Activated CD4-positive, alpha-beta T cell treated with anti-CD3 and anti-CD28 coated beads, Interleukin-2, amount 10 ng/mL, durations not matched to agents 24 days and 14 days (primary cell): ENCODE measurements around the gene DND1. TPM values are rescaled to one million over a fixed set of nuclear protein-coding genes. Genes with fewer than 3 reads are reported as not detected.
"Not testable (repeated sequence)": the region's sequence is repeated elsewhere in the genome, so short reads cannot be mapped to it uniquely, and the experiment has no call there.

Experiments used
- DNase-seq: peaks from one replicate; pipeline ENCODE4 v3.0.0; 2022
- H3K27ac Mint-ChIP-seq: one replicate; pipeline ENCODE4 v1.8.0; 2022; ENCODE audit warnings: mild to moderate bottlenecking, mixed read lengths
- H3K27me3 Mint-ChIP-seq: one replicate; pipeline ENCODE4 v1.8.0; 2022; ENCODE audit warnings: mixed read lengths
- H3K36me3 Mint-ChIP-seq: one replicate; pipeline ENCODE4 v1.8.0; 2022; ENCODE audit warnings: low read depth, mild to moderate bottlenecking, mixed read lengths
- H3K4me1 Mint-ChIP-seq: one replicate; pipeline ENCODE4 v1.8.0; 2021; ENCODE audit warnings: mixed read lengths
- H3K4me3 Mint-ChIP-seq: one replicate; pipeline ENCODE4 v1.8.0; 2022; ENCODE audit warnings: mild to moderate bottlenecking, moderate library complexity, mixed read lengths
- H3K9me3 Mint-ChIP-seq: one replicate; pipeline ENCODE4 v1.8.0; 2021; ENCODE audit warnings: mixed read lengths
- intact Hi-C: fragments of 100-400 bp; cut with micrococcal nuclease; formaldehyde crosslinking; loops from one replicate; pipeline ENCODE4 v1.15.1; 2023
- total RNA-seq: library from RNA; stranded (reverse); gene quantifications from 2 replicates; pipeline ENCODE4 v1.2.3, GENCODE V29; 2022

DND1 gene
- total RNA-seq, 1 donor from 2014 or later: 3.8 TPM

- H3K27ac Mint-ChIP-seq, H3K4me3 Mint-ChIP-seq, H3K9me3 Mint-ChIP-seq, DNase-seq, H3K4me1 Mint-ChIP-seq, intact Hi-C loops, H3K27me3 Mint-ChIP-seq: not testable (repeated sequence)
- peaks cover 63% of the 10 kb centered on the region for H3K36me3 Mint-ChIP-seq
These were observed 13.0 kb downstream of the DND1 start for GRCh38 chr5:140660371-140660770.

GRCh38 chr5:140658870-140659269 lies 14.5 kb downstream of the DND1 start:
- no peak overlapping the region for H3K27ac Mint-ChIP-seq
- peaks cover 71% of the 10 kb centered on the region for H3K36me3 Mint-ChIP-seq
- no peaks in the 10 kb centered on the region for H3K4me1 Mint-ChIP-seq
- no peak for DNase-seq
- H3K27me3 Mint-ChIP-seq: no peaks in the 10 kb centered on the region
- H3K9me3 Mint-ChIP-seq: no peaks in the 10 kb centered on the region
- intact Hi-C loops: no loop called here
- no peak overlapping the region for H3K4me3 Mint-ChIP-seq

GRCh38 chr5:140647042-140647419 lies 26.3 kb downstream of the DND1 start:
- H3K27me3 Mint-ChIP-seq: no peaks in the 10 kb centered on the region
- H3K9me3 Mint-ChIP-seq: no peaks in the 10 kb centered on the region

GRCh38 chr5:140642718-140643117 lies 30.7 kb downstream of the DND1 start:
- Mint-ChIP-seq H3K36me3 (peaks cover 48% of the 10 kb centered on the region), H3K27ac (no peak overlapping the region), H3K4me1 (peaks cover 43% of the 10 kb centered on the region), H3K27me3 (no peaks in the 10 kb centered on the region), H3K4me3 (no peak overlapping the region), H3K9me3 (no peaks in the 10 kb centered on the region)
- DNase-seq: no peak
- intact Hi-C loops: no loop called here

More at GRCh38 chr5:140647042-140647419, 26.3 kb downstream of the DND1 start:
- H3K4me1 Mint-ChIP-seq: peaks cover 27% of the 10 kb centered on the region
- peak overlapping the region; percentile 94 for H3K4me3 Mint-ChIP-seq
- H3K36me3 Mint-ChIP-seq: peaks cover 61% of the 10 kb centered on the region
- intact Hi-C loops: loop anchor here (1.0 to 2.0 kb wide), 6 partner anchors 8 to 284 kb away; partner anchors contain the start of genes APBB3, HARS1, HARS2 and SLC35A4
- H3K27ac Mint-ChIP-seq: peak overlapping the region; percentile 98
- DNase-seq: no peak

DNA sequence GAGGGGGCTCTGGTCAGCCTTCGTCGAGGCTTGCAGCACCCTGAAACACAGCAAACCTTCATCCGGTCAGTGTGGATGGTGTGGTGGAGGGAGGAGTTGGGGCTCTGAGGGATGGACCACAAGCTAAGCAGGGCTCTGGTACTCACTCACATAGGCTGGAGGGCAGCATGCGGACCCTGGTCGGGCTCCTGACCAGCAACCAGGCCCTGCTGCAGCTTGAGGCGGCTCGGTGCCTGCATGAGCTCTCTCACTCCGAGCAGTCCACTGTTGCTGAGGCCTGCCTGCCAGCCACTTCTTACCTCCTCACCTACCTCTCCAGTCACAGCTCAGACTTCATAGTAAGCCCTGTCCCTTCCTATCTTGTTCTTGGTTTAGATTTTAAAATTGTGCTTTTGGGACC lies 31.7 kb downstream of the DND1 start:
- Mint-ChIP-seq H3K36me3 (peaks cover 44% of the 10 kb centered on the region), H3K9me3 (no peaks in the 10 kb centered on the region), H3K4me1 (peaks cover 43% of the 10 kb centered on the region), H3K27ac (no peak overlapping the region), H3K27me3 (no peaks in the 10 kb centered on the region), H3K4me3 (no peak overlapping the region)
- DNase-seq: no peak
- intact Hi-C loops: no loop called here

DNA sequence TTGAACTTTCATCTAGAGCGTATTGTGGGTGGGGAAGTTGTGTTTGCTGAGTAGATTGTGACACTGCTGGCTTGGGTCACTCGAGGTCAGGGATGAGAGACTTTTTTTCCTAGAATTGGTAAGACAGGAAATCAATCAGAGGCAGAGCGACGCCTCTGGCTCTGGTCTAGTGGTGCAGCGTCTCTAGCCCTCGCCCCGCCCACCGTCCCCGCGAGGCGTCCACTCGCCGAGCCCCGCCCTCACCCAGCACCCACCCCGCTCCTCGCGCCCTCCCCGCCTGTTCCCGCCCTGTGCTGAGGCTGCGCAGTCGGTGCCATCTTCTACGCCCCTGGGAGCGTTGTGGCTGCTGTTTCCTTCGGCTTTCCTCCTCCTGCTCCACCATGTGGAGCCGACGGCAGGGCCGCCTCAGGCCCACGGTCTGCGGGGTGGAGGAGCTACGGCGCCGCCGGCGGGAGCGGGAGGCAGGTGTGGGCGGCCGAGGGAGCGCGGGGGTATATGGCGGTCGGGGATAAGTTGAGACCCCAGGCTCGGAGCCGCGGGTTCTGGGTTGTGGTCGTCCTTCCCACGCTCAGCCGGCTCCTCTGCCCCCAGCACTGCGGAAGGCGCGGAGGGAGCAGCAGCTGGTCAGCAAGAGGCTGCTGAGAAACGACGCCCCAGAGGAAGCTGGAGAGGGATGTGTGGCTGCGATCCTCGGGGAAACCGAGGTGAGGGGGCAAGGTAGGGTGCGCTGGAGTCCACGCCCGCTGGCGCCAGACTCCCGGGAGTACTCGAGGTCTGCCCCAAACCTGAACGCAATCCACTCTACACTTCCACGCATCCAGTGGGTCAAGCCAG lies 34.0 kb downstream of the DND1 start, which contains the start of gene TMCO6:
TSS of gene TMCO6 (plus strand) at position 304 of the 834 bp plus-strand sequence. CDS start at position 381, 77 bp downstream.
- H3K27ac Mint-ChIP-seq: peak within 1 kb of the TSS; percentile 90
- no peaks in the 10 kb centered on the region for H3K27me3 Mint-ChIP-seq
- peaks cover 37% of the 10 kb centered on the region for H3K4me1 Mint-ChIP-seq
- no peaks in the 10 kb centered on the region for H3K9me3 Mint-ChIP-seq
- DNase-seq: peak; percentile 98
- intact Hi-C loops: loop anchor here (1.0 to 5.0 kb wide), 6 partner anchors 8 to 397 kb away; partner anchors contain the start of genes ANKHD1, APBB3, HARS1 and HARS2
- H3K4me3 Mint-ChIP-seq: peak within 1 kb of the TSS; percentile 86
- H3K36me3 Mint-ChIP-seq: peaks cover 28% of the 10 kb centered on the region

- intact Hi-C loops: loop anchor here (1.0 to 5.0 kb wide), 6 partner anchors 8 to 397 kb away; partner anchors contain the start of genes ANKHD1, APBB3, HARS1 and HARS2
- not testable (repeated sequence) for H3K27me3 Mint-ChIP-seq, H3K9me3 Mint-ChIP-seq, DNase-seq
- peaks cover 38% of the 10 kb centered on the region for H3K4me1 Mint-ChIP-seq
- peak overlapping the region; percentile 90 for H3K27ac Mint-ChIP-seq
- peak overlapping the region; percentile 86 for H3K4me3 Mint-ChIP-seq
- H3K36me3 Mint-ChIP-seq: peaks cover 23% of the 10 kb centered on the region
These were observed 34.6 kb downstream of the DND1 start for GRCh38 chr5:140638898-140639147.

DNA sequence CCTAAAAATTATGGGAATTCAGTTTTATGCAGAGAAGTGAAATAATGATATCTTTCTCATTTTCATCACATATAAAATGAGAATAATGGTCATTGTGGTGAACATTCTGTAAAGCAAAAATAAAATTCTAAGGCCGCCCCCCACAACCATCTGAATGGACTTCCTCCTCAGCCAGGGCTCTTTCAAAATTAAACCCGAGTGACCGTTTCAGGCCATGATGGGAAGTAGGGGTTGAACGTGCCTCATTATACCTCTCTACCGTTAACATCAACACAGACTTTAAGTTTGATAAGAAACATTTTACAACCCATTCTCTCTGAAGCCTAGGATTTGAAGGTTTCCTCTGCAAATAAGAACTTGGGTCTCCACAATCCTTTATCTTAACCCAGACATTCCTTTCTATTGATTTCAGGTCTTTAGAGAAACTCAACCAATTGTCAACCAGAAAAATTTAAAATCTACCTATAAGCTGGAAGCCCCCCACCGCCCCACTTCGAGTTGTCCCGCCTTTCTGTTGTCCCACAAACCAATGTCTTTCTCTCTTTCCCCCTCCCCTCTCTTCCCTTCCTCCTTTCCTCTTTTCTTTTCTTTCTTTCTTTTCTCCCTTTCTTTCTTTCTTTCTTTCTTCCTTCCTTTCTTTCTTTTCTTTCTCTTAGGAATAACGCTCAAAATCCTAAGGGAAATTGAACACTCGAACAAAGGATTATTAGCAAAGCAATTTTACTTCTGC lies 35.8 kb downstream of the DND1 start:
- no peak for DNase-seq
- intact Hi-C loops: loop anchor here (2.0 to 5.0 kb wide), 3 partner anchors 53 to 395 kb away; partner anchors contain the start of genes ANKHD1, HARS1 and HARS2
- Mint-ChIP-seq H3K4me1 (peaks cover 43% of the 10 kb centered on the region), H3K27ac (no peak overlapping the region), H3K36me3 (peaks cover 16% of the 10 kb centered on the region), H3K4me3 (no peak overlapping the region), H3K27me3 (peaks cover 3% of the 10 kb centered on the region), H3K9me3 (no peaks in the 10 kb centered on the region)

GRCh38 chr5:140635291-140636257 lies 37.8 kb downstream of the DND1 start:
- intact Hi-C loops: loop anchor here (2.0 to 5.0 kb wide), 3 partner anchors 263 to 393 kb away; no protein-coding TSS in a partner anchor
- Mint-ChIP-seq H3K9me3 (no peaks in the 10 kb centered on the region), H3K27me3 (peaks cover 16% of the 10 kb centered on the region), H3K4me3 (no peak overlapping the region), H3K36me3 (peaks cover 3% of the 10 kb centered on the region), H3K4me1 (peaks cover 38% of the 10 kb centered on the region), H3K27ac (peak overlapping the region; percentile 17)
- DNase-seq: no peak

DNA sequence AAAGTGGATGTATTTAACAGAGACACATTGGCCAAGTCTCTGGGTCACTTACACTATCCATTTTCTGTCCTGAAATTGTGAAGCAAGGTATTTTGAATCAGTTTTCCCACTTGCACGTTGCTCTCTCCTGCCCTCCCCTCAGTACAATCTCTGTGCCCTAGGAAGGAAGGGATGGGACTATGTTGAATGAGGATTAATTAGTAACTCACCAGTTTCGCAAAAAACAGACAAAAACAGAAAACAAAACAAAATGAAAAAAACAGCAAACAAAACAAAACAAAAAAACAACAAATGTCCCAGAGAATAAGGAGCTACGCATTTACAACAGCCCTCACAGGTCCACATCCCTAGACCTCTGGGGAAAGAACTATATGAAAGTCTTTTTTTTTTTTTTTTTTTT lies 39.3 kb downstream of the DND1 start:
- H3K4me3 Mint-ChIP-seq: no peak overlapping the region
- H3K4me1 Mint-ChIP-seq: peaks cover 33% of the 10 kb centered on the region
- intact Hi-C loops: loop anchor here (2.0 kb wide), 2 partner anchors 261 to 271 kb away; no protein-coding TSS in a partner anchor

DNA sequence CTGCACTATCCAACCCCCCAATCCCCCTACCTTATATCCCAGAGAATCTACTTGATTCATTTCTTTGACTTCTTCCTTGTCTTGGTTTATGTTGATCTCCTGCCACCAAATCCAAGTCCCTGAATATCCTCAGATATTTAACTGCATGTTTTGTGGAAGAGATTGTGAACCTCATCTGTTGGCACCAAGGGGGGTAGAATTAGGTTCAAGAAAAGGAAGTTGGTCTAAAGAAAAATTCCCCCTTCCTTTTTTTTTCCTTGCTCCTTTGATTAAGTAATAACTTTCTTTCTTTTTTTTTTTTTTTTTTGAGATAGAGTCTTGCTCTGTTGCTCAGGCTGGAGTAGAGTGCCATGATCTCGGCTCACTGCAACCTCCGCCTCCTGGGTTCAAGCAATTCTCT lies 39.9 kb downstream of the DND1 start:
- Mint-ChIP-seq H3K4me3 (peak overlapping the region; percentile 81), H3K36me3 (no peaks in the 10 kb centered on the region), H3K27me3 (peaks cover 16% of the 10 kb centered on the region), H3K9me3 (no peaks in the 10 kb centered on the region), H3K27ac (no peak overlapping the region), H3K4me1 (peaks cover 27% of the 10 kb centered on the region)
- intact Hi-C loops: no loop called here
- no peak for DNase-seq

More for the DNA sequence above, 39.3 kb downstream of the DND1 start:
- no peaks in the 10 kb centered on the region for H3K9me3 Mint-ChIP-seq
- H3K27me3 Mint-ChIP-seq: peaks cover 16% of the 10 kb centered on the region
- H3K27ac Mint-ChIP-seq: no peak overlapping the region
- no peaks in the 10 kb centered on the region for H3K36me3 Mint-ChIP-seq
- no peak for DNase-seq

- Mint-ChIP-seq H3K4me3 (peak within 1 kb of the TSS; percentile 81), H3K27me3 (peaks cover 18% of the 10 kb centered on the region), H3K9me3 (no peaks in the 10 kb centered on the region), H3K27ac (peak within 1 kb of the TSS; percentile 60), H3K4me1 (peaks cover 24% of the 10 kb centered on the region), H3K36me3 (no peaks in the 10 kb centered on the region)
- DNase-seq: no peak
- intact Hi-C loops: no loop called here
These were observed 40.3 kb downstream of the DND1 start, which contains the start of gene CD14 for GRCh38 chr5:140633021-140633471. CD14 (minus strand) TSS chr5:140633175; CDS start chr5:140633071, 104 bp downstream.
